GM12891 (cell line): ENCODE measurements around the gene CHRNA4.

Experiments
- POLR2A ChIP-seq: IDR thresholded peaks from 2 replicates; pipeline ENCODE4 v1.6.1; 2011; ENCODE audit warnings: low read depth, low read length, control low read depth
- POLR2AphosphoS5 ChIP-seq: IDR thresholded peaks from 2 replicates; pipeline ENCODE4 v1.6.1; 2011; ENCODE audit warnings: low read depth, low read length, control low read depth
- POU2F2 ChIP-seq: IDR thresholded peaks from 2 replicates; pipeline ENCODE4 v1.6.1; 2011; ENCODE audit warnings: low read depth, mild to moderate bottlenecking, control low read depth, low read length, moderate library complexity
- TAF1 ChIP-seq: IDR thresholded peaks from 2 replicates; pipeline ENCODE4 v1.6.1; 2011; ENCODE audit warnings: low read depth, low read length, control low read depth

DNA sequence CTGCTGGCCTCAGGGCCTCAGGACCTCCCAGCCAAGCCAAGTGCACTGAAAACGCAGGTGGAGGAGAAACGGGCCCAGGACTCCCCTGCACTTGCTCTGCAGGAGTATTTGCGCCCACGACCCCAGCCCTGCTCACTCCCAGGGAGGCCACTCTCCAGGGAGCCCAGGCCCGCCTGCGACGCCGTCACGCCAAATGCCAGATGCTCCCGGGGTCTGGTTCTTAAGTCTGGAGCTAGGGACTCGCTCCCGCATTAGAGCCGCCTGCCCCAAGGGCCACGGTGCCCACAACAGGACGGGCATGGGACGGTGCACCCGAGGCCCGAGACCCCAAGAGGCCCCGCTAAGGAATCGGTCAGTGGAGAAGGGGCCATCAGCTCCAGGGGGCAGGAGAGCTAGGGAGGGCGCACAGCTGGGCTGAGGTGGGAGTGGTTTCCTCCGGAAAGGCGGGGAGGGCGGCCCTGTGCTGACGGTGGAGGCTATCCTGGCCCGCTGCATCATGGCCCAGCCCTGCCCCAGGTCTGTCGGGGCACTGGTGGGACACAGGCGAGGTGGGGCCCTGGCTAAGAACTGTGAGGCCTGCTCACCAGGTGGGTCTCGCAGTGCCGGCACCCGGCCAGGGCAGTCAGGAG, 44.1 kb upstream of the CHRNA4 start:
- TF ChIP-seq POLR2A = no peak
- no peak for TF ChIP-seq TAF1
- no peak for TF ChIP-seq POU2F2
- no peak for TF ChIP-seq POLR2AphosphoS5
